CD4-positive, alpha-beta T cell treated with Interleukin-6 for 4 hours (primary cell): ENCODE data around the gene FAM124A.

Experiments
- DNase-seq: peaks from one replicate; pipeline ENCODE4 v3.0.0-alpha.2; 2020; ENCODE audit warnings: mixed read lengths

The FAM124A gene

DNA sequence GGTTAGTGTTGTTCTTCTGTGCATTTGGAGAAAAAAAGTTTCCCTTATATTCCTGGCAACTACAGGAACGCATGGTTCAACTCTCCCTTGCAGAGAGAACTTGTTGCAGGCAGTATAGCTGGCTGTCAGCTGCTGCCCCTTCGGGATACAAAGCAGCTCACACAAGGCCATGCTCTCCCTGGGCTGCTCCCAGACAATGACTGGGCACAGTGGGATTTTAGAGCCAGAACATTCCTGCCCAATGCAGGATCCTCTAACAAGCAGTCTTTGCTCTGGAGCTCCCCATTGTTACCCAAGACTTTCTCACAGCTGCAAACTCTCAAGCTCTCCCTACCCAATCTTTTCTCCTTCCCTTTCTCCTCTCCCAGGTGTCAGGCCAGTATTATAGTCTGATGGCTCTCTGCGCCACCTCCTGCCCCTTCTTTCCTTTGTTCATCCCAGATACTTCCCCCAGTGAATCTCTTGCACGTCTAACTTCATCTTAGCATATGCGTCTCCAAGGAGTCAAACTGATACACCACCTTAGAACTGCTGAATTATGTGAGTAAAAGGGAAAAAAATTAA is 89.8 kb downstream of the FAM124A start:
- no peak for DNase-seq

DNA sequence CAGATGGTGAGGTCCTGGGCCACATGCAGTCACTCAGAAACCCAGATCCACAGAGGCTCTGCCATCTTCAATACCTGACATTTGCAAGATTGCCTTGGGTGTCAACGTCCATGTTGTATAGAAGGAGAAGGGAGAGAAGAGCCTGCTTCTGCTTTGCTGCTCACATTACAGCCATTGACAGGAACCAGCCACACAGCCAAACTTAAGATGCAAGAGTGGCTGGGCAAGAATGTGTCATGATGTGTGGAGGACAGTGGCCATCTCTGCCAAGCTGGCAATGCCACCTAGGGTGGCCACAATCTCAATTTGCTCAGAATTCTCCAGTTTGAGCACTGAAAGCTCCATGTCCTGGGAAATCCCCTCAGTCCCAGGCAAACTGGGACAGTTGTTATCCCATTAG is 91.4 kb downstream of the FAM124A start:
- no peak for DNase-seq

DNA sequence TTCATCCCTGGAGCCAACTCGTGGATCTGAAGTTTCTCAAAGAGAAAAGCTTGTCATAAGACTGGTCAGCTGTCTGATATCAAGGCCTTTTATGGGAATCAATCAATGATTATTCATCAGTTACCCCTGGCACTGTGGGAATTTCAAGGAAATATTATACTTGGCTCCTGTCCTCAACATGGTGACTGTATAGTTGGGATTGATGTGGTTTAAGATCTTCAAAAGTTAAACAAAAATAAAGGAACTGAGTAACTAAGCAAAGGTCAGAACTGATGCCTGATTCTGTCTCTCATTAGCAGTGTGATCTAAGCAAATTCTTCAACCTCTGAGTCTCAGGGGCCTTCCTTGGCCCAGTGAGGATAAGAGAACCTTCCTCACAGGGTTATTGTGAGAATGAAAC is 95.1 kb downstream of the FAM124A start:
- no peak for DNase-seq

DNA sequence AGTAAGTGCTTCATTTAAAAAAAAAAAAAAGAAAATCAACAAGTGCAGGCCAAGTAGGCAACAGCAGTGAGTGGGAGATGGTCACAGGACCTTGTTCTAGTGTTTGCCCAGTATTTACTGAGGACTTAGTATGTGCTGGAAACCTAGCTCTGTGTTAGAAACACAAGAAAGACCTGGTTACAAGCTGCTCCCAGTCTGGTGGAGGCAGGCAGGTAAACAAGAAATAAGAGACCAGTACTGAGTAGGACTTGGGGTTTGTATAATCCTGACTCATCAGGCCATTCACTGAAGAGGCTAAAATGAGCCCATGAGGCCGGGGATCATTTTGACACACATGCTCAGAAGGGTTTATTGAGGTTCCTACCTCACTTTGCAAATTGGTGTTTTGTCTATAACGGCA is 95.8 kb downstream of the FAM124A start:
- DNase-seq: no peak

DNA sequence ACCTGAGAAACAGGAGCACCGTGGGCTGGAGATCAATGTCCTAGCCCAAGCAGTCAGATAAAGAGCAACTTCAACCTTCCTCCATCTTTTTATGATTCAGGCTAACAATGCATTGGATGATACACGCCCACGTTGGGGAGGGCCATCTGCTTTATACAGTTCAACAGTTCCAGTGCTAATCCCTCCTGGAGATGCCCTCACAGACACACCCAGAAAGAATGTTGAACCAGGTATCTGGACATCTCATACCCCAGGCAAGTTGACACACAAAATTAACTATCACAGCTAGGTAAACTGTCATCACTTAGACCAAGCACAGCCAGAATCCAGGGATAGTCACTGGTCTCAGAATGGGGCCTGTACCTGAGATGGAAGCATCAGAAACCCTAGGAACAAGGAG is 96.7 kb downstream of the FAM124A start:
- no peak for DNase-seq

DNA sequence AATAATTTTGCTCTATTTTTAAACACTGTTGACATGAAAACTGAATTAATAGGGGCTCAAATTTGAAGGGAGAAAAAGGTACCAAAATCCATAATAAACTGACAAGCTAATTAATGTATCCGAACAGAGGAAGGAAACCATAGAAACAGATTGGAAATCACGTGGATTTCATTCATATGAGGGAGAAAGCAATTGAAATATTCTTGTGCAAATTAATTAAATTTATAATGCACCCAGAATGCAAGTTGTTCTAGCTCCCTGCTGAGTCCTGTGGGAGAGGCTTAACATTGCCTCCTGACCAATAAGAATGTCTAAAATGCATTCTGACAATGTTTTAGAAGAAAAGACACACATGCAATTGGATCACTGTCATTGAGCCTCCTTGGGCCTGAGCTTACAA is 99.6 kb downstream of the FAM124A start:
- no peak for DNase-seq

DNA sequence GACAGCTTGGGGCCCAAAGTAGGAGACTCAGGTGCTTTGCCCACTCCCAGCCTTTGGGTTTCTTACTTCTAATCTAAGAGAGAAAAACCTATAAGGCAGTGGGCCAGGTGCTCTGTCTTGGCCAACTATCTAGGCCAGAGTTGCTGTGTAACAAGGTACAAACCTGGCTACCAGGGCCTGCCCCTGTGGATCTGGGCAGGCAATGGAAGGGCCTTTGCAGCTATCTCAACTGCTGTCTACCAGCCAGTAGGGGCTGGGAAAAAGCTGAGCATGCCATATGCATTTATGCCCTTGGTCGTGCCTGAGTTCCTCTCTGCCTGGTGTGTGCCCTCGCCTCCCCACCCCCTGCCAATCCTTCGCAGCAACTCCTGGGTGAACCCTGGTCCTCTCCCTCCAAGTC is 100.6 kb downstream of the FAM124A start:
- DNase-seq: no peak

DNA sequence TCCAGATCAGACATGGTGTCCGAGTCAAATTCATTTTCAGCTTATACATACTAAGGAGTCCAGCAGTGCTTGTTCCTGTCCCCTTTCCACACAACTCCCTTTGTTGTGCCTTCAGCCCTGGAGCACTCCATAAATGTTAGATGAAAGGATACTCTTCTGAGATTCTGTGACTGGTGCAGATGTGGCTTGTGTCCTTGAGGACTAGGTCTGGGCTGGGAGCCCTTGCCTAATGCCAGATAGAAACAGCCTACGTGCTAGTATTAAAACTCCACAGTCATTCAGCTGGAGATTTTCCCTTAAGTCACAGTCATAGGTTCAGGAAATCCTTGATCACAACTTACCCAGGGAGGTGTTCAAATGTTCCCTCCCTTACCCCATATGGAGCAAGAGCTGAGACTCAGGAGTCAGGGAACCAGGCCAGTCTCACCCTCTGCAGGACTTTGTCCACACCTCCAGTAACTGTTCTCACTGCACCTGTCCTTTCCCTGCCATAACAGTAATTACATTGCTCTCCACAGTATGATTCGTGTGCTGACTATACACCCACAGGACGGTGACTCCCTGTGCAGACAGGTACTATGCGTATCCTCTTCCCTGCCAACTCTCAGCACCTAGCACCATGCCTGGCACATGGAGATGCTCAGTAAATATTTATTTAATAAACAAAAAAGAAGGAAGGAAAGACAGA is 101.8 kb downstream of the FAM124A start:
- no peak for DNase-seq

DNA sequence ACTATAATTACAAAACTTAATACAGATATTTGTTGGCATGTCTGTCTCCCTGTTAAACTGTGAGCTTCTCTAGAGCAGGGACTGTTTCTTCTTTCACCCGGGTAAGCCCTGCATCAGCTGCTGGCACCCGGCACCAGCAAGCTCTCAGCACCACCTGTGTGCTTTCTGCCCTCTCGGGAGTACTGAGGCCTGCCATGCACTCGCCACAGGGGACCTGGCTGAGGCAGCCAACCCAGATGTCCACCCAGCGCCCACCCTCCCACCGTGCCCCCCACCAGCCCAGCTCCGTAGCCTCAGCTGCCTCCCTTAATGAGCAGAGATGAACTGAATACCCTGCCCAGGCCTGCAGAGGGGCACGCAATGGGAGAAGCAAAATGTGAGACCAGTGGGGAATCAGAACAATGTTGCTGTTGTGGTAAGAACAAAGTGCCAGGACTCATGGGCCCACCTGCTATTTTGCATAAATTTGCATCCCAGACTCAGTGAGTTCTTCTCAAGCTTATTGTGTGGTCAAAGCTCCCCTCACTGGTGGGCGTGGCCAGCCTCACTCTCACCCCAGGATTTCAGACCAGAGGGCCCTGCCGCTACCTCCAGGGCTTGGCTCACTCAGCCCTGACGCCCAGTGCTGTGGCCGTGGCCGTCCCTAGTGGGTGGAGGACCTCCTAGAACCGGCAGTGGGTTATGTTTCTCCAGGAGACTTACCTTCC is 102.7 kb downstream of the FAM124A start:
- no peak for DNase-seq

DNA sequence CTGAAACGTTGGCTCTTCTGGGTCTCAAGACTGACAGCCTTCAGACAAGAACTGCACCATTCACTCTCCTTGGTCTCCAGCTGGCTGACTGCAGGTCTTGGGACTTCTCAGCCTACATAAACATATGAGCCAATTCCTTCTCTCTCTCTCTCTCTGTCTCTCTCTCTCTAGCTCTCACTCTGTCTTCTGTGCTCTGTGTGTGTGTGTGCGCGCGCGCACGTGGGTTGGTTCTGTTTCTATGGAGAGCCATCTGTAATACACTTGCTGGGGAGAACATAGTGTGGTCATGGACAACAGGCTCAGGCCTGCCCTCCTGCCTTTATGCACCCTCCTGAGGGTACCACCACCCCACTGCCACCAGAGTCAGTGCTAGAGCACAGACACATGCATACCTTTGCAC is 103.6 kb downstream of the FAM124A start:
- DNase-seq: no peak

DNA sequence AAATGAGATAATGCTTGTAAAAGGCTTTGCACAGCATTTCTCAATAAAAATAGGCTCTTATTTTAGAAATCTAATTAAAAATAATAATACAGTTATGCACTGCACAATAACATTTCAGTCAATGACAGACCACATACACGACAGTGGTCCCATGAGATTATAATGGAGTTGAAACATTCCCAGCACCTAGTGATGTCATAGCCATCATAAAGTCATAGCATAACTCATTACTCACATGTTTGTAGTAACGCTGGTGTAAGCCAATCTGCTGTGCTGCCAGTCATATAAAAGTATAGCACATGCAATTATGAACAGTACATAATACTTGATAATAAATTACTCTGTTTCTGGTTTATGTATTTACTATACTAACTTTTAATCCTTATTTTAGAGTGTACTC is 104.6 kb downstream of the FAM124A start:
- no peak for DNase-seq

DNA sequence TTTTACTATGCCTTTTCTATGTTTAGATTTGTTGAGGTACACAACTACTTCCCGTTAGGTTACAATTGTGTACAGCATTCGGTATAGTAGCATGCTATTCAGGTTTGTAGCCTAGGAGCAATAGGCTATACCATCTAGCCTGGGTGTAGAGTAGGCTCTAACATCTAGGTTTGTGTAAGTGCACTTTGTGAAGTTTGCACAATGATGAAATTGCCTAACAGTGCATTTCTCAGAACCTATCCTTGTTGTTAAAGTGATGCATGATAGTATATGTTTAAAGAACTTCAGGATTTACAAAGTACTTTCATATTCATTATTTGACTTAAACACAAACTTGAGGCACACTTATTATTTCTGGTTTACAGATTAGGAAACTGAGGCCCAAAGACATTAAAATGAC is 105.8 kb downstream of the FAM124A start:
- no peak for DNase-seq

DNA sequence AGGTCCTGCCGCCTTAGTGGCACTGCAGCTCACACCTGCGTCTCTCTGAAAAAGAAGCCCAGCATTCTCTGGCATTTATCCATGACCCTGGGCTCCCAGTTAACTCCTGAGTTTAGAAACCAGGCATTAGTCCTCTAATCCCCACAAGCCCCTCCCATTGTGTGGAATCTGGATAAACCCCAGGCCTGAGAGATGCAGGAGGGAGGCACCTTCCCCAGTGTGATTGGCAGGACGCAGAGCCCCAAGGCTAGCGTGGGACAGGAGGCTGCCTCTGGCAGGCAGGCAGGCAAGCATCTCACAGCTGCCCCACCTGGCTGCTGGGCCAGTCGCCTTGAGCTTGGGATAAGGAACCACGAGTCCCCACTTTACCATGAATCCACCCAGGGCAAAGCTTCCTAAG is 106.3 kb downstream of the FAM124A start:
- DNase-seq: no peak

DNA sequence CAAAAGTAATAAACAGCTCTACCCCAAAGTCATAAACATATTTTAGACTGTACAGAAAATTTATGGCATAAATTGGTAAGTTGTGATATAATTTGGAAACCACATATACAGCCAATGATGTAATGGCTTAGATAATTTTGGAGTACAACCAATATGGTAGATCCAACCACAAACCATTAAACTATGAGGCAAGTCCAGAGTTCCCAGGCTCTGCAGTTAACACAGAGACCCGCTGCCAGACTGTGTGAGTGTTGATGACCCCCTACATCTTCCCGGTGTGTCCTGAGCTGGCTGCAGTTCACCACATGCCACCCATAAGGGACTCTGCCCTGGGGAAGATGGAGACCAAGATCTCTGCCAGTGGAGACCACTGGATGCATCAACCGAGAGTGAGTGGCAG is 107.4 kb downstream of the FAM124A start:
- no peak for DNase-seq

DNA sequence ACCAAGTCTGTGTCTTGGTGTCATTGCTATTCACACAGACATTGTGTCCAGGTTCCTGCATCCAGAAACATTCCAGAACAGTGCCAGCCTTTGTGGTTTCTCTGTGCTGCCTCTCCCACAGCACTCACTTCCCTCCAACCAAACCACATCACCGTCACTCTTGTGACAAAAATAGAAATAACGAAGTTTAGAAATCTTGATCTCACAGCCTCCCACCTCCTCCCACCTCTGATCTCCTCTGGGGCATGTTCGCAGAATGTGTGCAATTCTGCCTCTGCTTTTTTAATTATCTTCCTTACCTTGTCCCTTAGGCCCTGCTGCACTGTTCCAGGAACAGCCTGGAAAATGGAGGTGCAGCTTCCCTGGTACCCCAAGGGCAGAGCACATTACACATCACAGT is 108.6 kb downstream of the FAM124A start:
- no peak for DNase-seq

DNA sequence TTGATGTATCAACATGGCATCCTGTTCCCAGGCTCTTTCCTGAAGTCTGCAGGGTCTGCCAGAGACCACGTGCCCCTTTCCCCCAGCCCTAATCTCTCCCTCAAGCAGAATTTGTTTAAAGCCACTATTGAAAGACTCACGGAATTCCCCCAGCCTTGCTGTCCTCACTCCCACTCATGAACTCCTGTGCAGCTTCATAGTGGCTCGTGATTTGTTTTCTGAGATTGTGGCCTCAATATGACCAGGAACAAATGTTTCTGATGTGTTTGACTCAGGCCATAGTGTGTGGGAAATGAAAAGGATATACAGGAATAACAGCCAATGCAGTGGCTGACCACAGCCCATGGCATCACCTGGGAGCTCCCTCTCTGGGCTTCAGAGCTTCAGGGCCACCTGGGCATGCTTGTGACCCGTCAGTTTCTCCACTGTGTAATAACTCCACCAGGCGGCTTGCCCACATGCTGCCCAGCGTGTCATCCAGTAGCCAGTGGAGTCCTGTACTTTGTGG is 109.2 kb downstream of the FAM124A start:
- DNase-seq: no peak

DNA sequence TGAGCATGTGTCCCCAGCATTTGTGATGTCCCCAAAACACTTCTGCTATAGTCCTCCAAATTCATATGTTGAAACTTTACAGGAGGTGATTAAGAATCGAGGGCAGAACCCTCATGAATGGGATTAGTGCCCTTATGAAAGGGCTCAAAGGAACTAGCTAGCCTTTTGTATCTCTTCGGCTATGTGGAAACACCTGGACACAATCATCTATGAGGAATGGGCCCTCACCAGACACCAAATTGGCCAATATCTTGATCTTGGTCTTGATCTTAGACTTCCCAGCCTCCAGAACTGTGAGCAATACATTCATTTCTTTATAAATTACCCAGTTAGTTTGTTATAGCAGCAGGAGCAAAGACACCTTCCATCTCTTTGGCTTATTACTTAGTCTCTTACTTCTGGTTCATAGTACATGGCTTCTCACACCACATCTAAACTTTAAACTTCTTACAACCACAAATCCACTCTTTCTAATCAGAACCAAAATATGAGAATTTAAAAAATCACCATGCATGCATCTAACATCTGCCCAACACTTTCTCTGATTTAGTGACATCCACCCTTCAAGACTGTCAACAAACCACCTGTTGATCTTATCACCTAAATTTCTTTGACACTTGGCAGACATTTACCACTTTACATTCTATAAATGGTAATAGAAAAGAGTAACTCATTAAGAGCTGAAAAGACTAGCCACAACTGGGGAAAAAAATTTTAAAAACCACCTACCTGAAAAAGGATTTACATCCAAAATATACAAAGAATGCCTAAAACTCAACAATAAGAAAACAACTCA is 110.6 kb downstream of the FAM124A start:
- no peak for DNase-seq

DNA sequence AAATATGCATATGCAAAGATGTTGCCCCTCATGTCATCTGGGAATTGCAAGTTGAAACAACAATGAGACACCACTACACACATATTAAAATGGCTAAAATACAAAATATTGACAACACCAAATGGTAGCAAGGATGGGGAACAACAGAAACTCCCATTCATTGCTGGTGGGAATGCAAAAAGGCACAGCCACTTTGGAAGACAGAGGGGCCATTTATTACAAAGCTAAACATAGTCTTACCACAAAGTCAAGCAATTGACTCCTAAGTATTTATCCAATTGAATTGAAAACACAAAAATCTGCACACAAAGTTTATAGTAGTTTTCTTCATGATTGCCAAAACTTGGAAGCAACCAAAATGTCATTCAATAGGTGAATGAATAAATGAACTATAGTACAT is 111.2 kb downstream of the FAM124A start:
- no peak for DNase-seq

DNA sequence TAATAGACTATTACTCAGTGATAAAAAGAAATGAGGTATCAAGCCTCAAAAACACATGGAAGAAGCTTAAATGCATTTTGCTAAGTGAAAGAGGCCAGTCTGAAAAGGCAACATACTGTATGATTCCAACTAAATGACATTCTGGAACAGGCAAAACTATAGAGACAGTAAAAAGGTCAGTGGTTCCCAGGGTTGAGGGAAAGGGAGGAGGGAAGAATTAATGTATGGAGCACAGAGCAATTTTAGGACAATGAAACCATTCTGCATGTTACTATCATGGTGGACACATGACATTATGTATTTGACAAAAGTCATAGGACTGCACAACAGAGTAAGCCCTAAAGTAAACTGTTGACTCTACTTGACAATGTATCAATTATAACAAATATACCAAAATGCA is 111.6 kb downstream of the FAM124A start:
- DNase-seq: no peak
